ENCODE measurements around the gene VPS36.
"Not testable (repeated sequence)": the region's sequence is repeated elsewhere in the genome, so short reads cannot be mapped to it uniquely, and the experiment has no call there.

VPS36 gene

GRCh38 chr13:52447354-52447753, 3.1 kb downstream of the VPS36 start:
- FAIRE-seq, result no peak
- no peak for DNase-seq (ENCODE audit: low spot score)

- FAIRE-seq (no peak), DNase-seq (ENCODE audit: low spot score) (no peak)
Observed at GRCh38 chr13:52446265-52446664, 4.2 kb downstream of the VPS36 start.

GRCh38 chr13:52432456-52432855, 18.0 kb downstream of the VPS36 start:
- no peak for DNase-seq (ENCODE audit: low spot score)
- no peak for FAIRE-seq

- FAIRE-seq (no peak), DNase-seq (ENCODE audit: low spot score) (no peak)
Observed at GRCh38 chr13:52428295-52428694, 22.1 kb downstream of the VPS36 start.

- FAIRE-seq, result no peak
- no peak for DNase-seq (ENCODE audit: low spot score)
Observed at GRCh38 chr13:52421216-52421615, 29.2 kb downstream of the VPS36 start.

- no peak for FAIRE-seq
- DNase-seq (ENCODE audit: low spot score), result no peak
Observed at GRCh38 chr13:52419080-52419479, 31.4 kb downstream of the VPS36 start.

- DNase-seq (ENCODE audit: low spot score) (peak; percentile 45), FAIRE-seq (peak; percentile 45)
Observed at GRCh38 chr13:52414963-52415362, 35.5 kb downstream of the VPS36 start.

GRCh38 chr13:52414051-52414450, 36.4 kb downstream of the VPS36 start:
- DNase-seq (ENCODE audit: low spot score) (no peak), FAIRE-seq (no peak)

GRCh38 chr13:52412128-52412527, 38.3 kb downstream of the VPS36 start:
- no peak for DNase-seq (ENCODE audit: low spot score)
- no peak for FAIRE-seq

- DNase-seq (ENCODE audit: low spot score) (peak; percentile 94), FAIRE-seq (peak; percentile 98)
Observed at GRCh38 chr13:52411629-52412028, 38.8 kb downstream of the VPS36 start.

- not testable (repeated sequence) for FAIRE-seq; DNase-seq (ENCODE audit: low spot score)
Observed at GRCh38 chr13:52408071-52408658, 42.3 kb downstream of the VPS36 start.

- not testable (repeated sequence) for FAIRE-seq; DNase-seq (ENCODE audit: low spot score)
Observed at GRCh38 chr13:52407436-52407835, 43.0 kb downstream of the VPS36 start.

- FAIRE-seq (no peak), DNase-seq (ENCODE audit: low spot score) (no peak)
Observed at GRCh38 chr13:52406629-52407028, 43.8 kb downstream of the VPS36 start.

GRCh38 chr13:52405767-52406494, 44.5 kb downstream of the VPS36 start, which contains the start of gene THSD1:
TSS of gene THSD1 (minus strand) at chr13:52406172. CDS start at chr13:52402600, 3,572 bp downstream.
- no peak for FAIRE-seq
- peak; percentile 33 for DNase-seq (ENCODE audit: low spot score)

GRCh38 chr13:52405369-52405766, 45.1 kb downstream of the VPS36 start:
- no peak for FAIRE-seq
- DNase-seq (ENCODE audit: low spot score), result no peak

GRCh38 chr13:52399708-52400107, 50.7 kb downstream of the VPS36 start:
- no peak for FAIRE-seq
- no peak for DNase-seq (ENCODE audit: low spot score)

- FAIRE-seq (no peak), DNase-seq (ENCODE audit: low spot score) (no peak)
Observed at GRCh38 chr13:52399046-52399445, 51.4 kb downstream of the VPS36 start.

GRCh38 chr13:52395704-52396103, 54.7 kb downstream of the VPS36 start:
- DNase-seq (ENCODE audit: low spot score) (no peak), FAIRE-seq (no peak)

- no peak for FAIRE-seq
- no peak for DNase-seq (ENCODE audit: low spot score)
Observed at GRCh38 chr13:52394586-52394985, 55.8 kb downstream of the VPS36 start.

GRCh38 chr13:52393572-52394357, 56.7 kb downstream of the VPS36 start:
- no peak for DNase-seq (ENCODE audit: low spot score)
- no peak for FAIRE-seq

GRCh38 chr13:52387721-52388120, 62.7 kb downstream of the VPS36 start:
- DNase-seq (ENCODE audit: low spot score) (no peak), FAIRE-seq (no peak)

GRCh38 chr13:52385870-52386269, 64.6 kb downstream of the VPS36 start:
- no peak for FAIRE-seq
- no peak for DNase-seq (ENCODE audit: low spot score)

Data from RCC 7860 (cell line).